NCI-H2107 treated with DMSO at 0.1 percent for 48 hours (cell line): ENCODE results near the gene NT5C3B.
"Not testable (repeated sequence)": the region's sequence is repeated elsewhere in the genome, so short reads cannot be mapped to it uniquely, and the experiment has no call there.

ENCODE experiments used
- DNase-seq: peaks from one replicate; lab custom pipeline; 2025; ENCODE audit not compliant: unreplicated experiment; lab: John Stamatoyannopoulos, UW

Gene NT5C3B

GRCh38 chr17:41785091-41785858, 50.8 kb downstream of the NT5C3B start:
- no peak for DNase-seq

- no peak for DNase-seq
Measured at GRCh38 chr17:41784207-41784744, 51.8 kb downstream of the NT5C3B start.

GRCh38 chr17:41782142-41782541, 53.9 kb downstream of the NT5C3B start:
- no peak for DNase-seq

- DNase-seq, result no peak
Measured at GRCh38 chr17:41781404-41782110, 54.5 kb downstream of the NT5C3B start.

- no peak for DNase-seq
Measured at GRCh38 chr17:41779954-41780353, 56.1 kb downstream of the NT5C3B start.

- peak; percentile 11 for DNase-seq
Measured at GRCh38 chr17:41777574-41778188, 58.4 kb downstream of the NT5C3B start.

GRCh38 chr17:41777157-41777573, 58.9 kb downstream of the NT5C3B start:
- DNase-seq, result no peak

GRCh38 chr17:41776262-41776900, 59.7 kb downstream of the NT5C3B start:
- DNase-seq, result not testable (repeated sequence)

- DNase-seq, result no peak
Measured at GRCh38 chr17:41775394-41776226, 60.4 kb downstream of the NT5C3B start.
